ENCODE results near the gene ZNF768. TPM values are rescaled to one million over a fixed set of nuclear protein-coding genes. Genes with fewer than 3 reads are reported as not detected.

ZNF768 gene
- total and polyA plus RNA-seq, 4 donors: 11.2 to 55.7 (median 45.8) TPM

- 99% methylated on average over 6 of the region's 14 CpGs for WGBS (ENCODE audit: insufficient coverage)
Observed at GRCh38 chr16:30567160-30567990, 41.0 kb upstream of the ZNF768 start.

GRCh38 chr16:30566531-30566930 lies 40.2 kb upstream of the ZNF768 start:
- H3K4me3 ChIP-seq (ENCODE audit: low read depth, low read length): no peak overlapping the region
- WGBS (ENCODE audit: insufficient coverage): 100% methylated on average over 2 of the region's 4 CpGs
- no peaks in the 10 kb centered on the region for H3K9me3 ChIP-seq (ENCODE audit: control insufficient read depth, insufficient read depth, low read length)
- no peaks in the 10 kb centered on the region for H3K27me3 ChIP-seq (ENCODE audit: control insufficient read depth, insufficient read depth, low read length)
- DNase-seq (ENCODE audit: low read depth in 4 of 6, low spot score in 6 of 6): no peak
- H3K36me3 ChIP-seq (ENCODE audit: control insufficient read depth, insufficient read depth, low read length): peaks cover 15% of the 10 kb centered on the region
- H3K4me1 ChIP-seq (ENCODE audit: control insufficient read depth, insufficient read depth, low read length): peaks cover 17% of the 10 kb centered on the region
- H3K27ac ChIP-seq (ENCODE audit: low read depth, low read length): no peak overlapping the region

More at GRCh38 chr16:30567160-30567990, 41.0 kb upstream of the ZNF768 start:
- H3K4me1 ChIP-seq (ENCODE audit: control insufficient read depth, insufficient read depth, low read length): peaks cover 20% of the 10 kb centered on the region
- no peak overlapping the region for H3K27ac ChIP-seq (ENCODE audit: low read depth, low read length)
- peaks cover 15% of the 10 kb centered on the region for H3K36me3 ChIP-seq (ENCODE audit: control insufficient read depth, insufficient read depth, low read length)
- no peaks in the 10 kb centered on the region for H3K9me3 ChIP-seq (ENCODE audit: control insufficient read depth, insufficient read depth, low read length)
- H3K27me3 ChIP-seq (ENCODE audit: control insufficient read depth, insufficient read depth, low read length): no peaks in the 10 kb centered on the region
- no peak for DNase-seq (ENCODE audit: low read depth in 4 of 6, low spot score in 6 of 6)
- H3K4me3 ChIP-seq (ENCODE audit: low read depth, low read length): no peak overlapping the region

GRCh38 chr16:30565984-30566383 lies 39.6 kb upstream of the ZNF768 start:
- H3K4me1 ChIP-seq (ENCODE audit: control insufficient read depth, insufficient read depth, low read length): peaks cover 19% of the 10 kb centered on the region
- no peak overlapping the region for H3K4me3 ChIP-seq (ENCODE audit: low read depth, low read length)
- DNase-seq (ENCODE audit: low read depth in 4 of 6, low spot score in 6 of 6): no peak
- WGBS (ENCODE audit: insufficient coverage): 72% methylated on average over 8 of the region's 8 CpGs
- peaks cover 15% of the 10 kb centered on the region for H3K36me3 ChIP-seq (ENCODE audit: control insufficient read depth, insufficient read depth, low read length)
- no peak overlapping the region for H3K27ac ChIP-seq (ENCODE audit: low read depth, low read length)
- H3K9me3 ChIP-seq (ENCODE audit: control insufficient read depth, insufficient read depth, low read length): no peaks in the 10 kb centered on the region
- peaks cover 2% of the 10 kb centered on the region for H3K27me3 ChIP-seq (ENCODE audit: control insufficient read depth, insufficient read depth, low read length)

GRCh38 chr16:30565526-30565925 lies 39.2 kb upstream of the ZNF768 start:
- 69% methylated on average over 2 of the region's 7 CpGs for WGBS (ENCODE audit: insufficient coverage)
- H3K36me3 ChIP-seq (ENCODE audit: control insufficient read depth, insufficient read depth, low read length): peaks cover 15% of the 10 kb centered on the region
- H3K27me3 ChIP-seq (ENCODE audit: control insufficient read depth, insufficient read depth, low read length): peaks cover 2% of the 10 kb centered on the region
- H3K9me3 ChIP-seq (ENCODE audit: control insufficient read depth, insufficient read depth, low read length): no peaks in the 10 kb centered on the region
- peaks cover 14% of the 10 kb centered on the region for H3K4me1 ChIP-seq (ENCODE audit: control insufficient read depth, insufficient read depth, low read length)
- H3K4me3 ChIP-seq (ENCODE audit: low read depth, low read length): no peak overlapping the region
- DNase-seq (ENCODE audit: low read depth in 4 of 6, low spot score in 6 of 6): no peak
- H3K27ac ChIP-seq (ENCODE audit: low read depth, low read length): no peak overlapping the region

GRCh38 chr16:30562021-30562420 lies 35.7 kb upstream of the ZNF768 start:
- WGBS (ENCODE audit: insufficient coverage): 91% methylated on average over 12 of the region's 14 CpGs
- peak in 1 of 6 donors; percentile 5 for DNase-seq (ENCODE audit: low read depth in 4 of 6, low spot score in 6 of 6)
- peaks cover 2% of the 10 kb centered on the region for H3K27me3 ChIP-seq (ENCODE audit: control insufficient read depth, insufficient read depth, low read length)
- H3K4me1 ChIP-seq (ENCODE audit: control insufficient read depth, insufficient read depth, low read length): peaks cover 22% of the 10 kb centered on the region
- H3K36me3 ChIP-seq (ENCODE audit: control insufficient read depth, insufficient read depth, low read length): no peaks in the 10 kb centered on the region
- no peaks in the 10 kb centered on the region for H3K9me3 ChIP-seq (ENCODE audit: control insufficient read depth, insufficient read depth, low read length)
- no peak overlapping the region for H3K27ac ChIP-seq (ENCODE audit: low read depth, low read length)
- no peak overlapping the region for H3K4me3 ChIP-seq (ENCODE audit: low read depth, low read length)

- Histone ChIP-seq H3K36me3 (ENCODE audit: control insufficient read depth, insufficient read depth, low read length) (peaks cover 3% of the 10 kb centered on the region), H3K9me3 (ENCODE audit: control insufficient read depth, insufficient read depth, low read length) (no peaks in the 10 kb centered on the region), H3K4me3 (ENCODE audit: low read depth, low read length) (peak overlapping the region; percentile 35), H3K4me1 (ENCODE audit: control insufficient read depth, insufficient read depth, low read length) (peaks cover 29% of the 10 kb centered on the region), H3K27me3 (ENCODE audit: control insufficient read depth, insufficient read depth, low read length) (peaks cover 2% of the 10 kb centered on the region), H3K27ac (ENCODE audit: low read depth, low read length) (no peak overlapping the region)
- WGBS (ENCODE audit: insufficient coverage): 29% methylated on average over 38 of the region's 46 CpGs
- no peak for DNase-seq (ENCODE audit: low read depth in 4 of 6, low spot score in 6 of 6)
Observed at GRCh38 chr16:30561089-30561816, 34.9 kb upstream of the ZNF768 start.

- DNase-seq (ENCODE audit: low read depth in 4 of 6, low spot score in 6 of 6): no peak
- Histone ChIP-seq H3K36me3 (ENCODE audit: control insufficient read depth, insufficient read depth, low read length) (peaks cover 18% of the 10 kb centered on the region), H3K4me3 (ENCODE audit: low read depth, low read length) (no peak overlapping the region), H3K9me3 (ENCODE audit: control insufficient read depth, insufficient read depth, low read length) (no peaks in the 10 kb centered on the region), H3K27ac (ENCODE audit: low read depth, low read length) (no peak overlapping the region), H3K4me1 (ENCODE audit: control insufficient read depth, insufficient read depth, low read length) (peaks cover 34% of the 10 kb centered on the region), H3K27me3 (ENCODE audit: control insufficient read depth, insufficient read depth, low read length) (peaks cover 2% of the 10 kb centered on the region)
- WGBS (ENCODE audit: insufficient coverage): 100% methylated on average over 2 of the region's 6 CpGs
Observed at GRCh38 chr16:30559690-30560089, 33.3 kb upstream of the ZNF768 start.

GRCh38 chr16:30558789-30559377 lies 32.5 kb upstream of the ZNF768 start:
- peaks cover 26% of the 10 kb centered on the region for H3K36me3 ChIP-seq (ENCODE audit: control insufficient read depth, insufficient read depth, low read length)
- 87% methylated on average over 19 of the region's 21 CpGs for WGBS (ENCODE audit: insufficient coverage)
- no peak for DNase-seq (ENCODE audit: low read depth in 4 of 6, low spot score in 6 of 6)
- H3K27me3 ChIP-seq (ENCODE audit: control insufficient read depth, insufficient read depth, low read length): peaks cover 2% of the 10 kb centered on the region
- H3K4me3 ChIP-seq (ENCODE audit: low read depth, low read length): peak overlapping the region; percentile 96
- peaks cover 34% of the 10 kb centered on the region for H3K4me1 ChIP-seq (ENCODE audit: control insufficient read depth, insufficient read depth, low read length)
- no peaks in the 10 kb centered on the region for H3K9me3 ChIP-seq (ENCODE audit: control insufficient read depth, insufficient read depth, low read length)
- peak overlapping the region; percentile 97 for H3K27ac ChIP-seq (ENCODE audit: low read depth, low read length)

- no peaks in the 10 kb centered on the region for H3K9me3 ChIP-seq (ENCODE audit: control insufficient read depth, insufficient read depth, low read length)
- peaks cover 34% of the 10 kb centered on the region for H3K4me1 ChIP-seq (ENCODE audit: control insufficient read depth, insufficient read depth, low read length)
- H3K36me3 ChIP-seq (ENCODE audit: control insufficient read depth, insufficient read depth, low read length): peaks cover 32% of the 10 kb centered on the region
- DNase-seq (ENCODE audit: low read depth in 4 of 6, low spot score in 6 of 6): peak; percentile 89 to 100 (median 96)
- H3K4me3 ChIP-seq (ENCODE audit: low read depth, low read length): peak within 1 kb of the TSS; percentile 96
- under 1% methylated on average over 73 of the region's 74 CpGs for WGBS (ENCODE audit: insufficient coverage)
- peak within 1 kb of the TSS; percentile 97 for H3K27ac ChIP-seq (ENCODE audit: low read depth, low read length)
- peaks cover 2% of the 10 kb centered on the region for H3K27me3 ChIP-seq (ENCODE audit: control insufficient read depth, insufficient read depth, low read length)
Observed at GRCh38 chr16:30557957-30558788, 31.8 kb upstream of the ZNF768 start, which contains the start of gene ZNF764. TSS of gene ZNF764 (minus strand) at chr16:30558374. CDS start at chr16:30558182, 192 bp downstream.
